DND-41 (cell line): ENCODE data around the gene ACIN1.

Experiments used
- CTCF ChIP-seq: IDR thresholded peaks from 2 replicates; pipeline ENCODE4 v1.5.1; 2012; ENCODE audit warnings: borderline replicate concordance, low read length, moderate library complexity, mild to moderate bottlenecking; ENCODE audit not compliant: poor library complexity, severe bottlenecking; ENCODE audit errors: extremely low read depth
- EZH2 ChIP-seq: IDR thresholded peaks from 3 replicates; pipeline ENCODE4 v1.6.1; 2012; ENCODE audit warnings: borderline replicate concordance, low read depth, mild to moderate bottlenecking, moderate library complexity, low read length, inconsistent platforms; ENCODE audit not compliant: severe bottlenecking

DNA sequence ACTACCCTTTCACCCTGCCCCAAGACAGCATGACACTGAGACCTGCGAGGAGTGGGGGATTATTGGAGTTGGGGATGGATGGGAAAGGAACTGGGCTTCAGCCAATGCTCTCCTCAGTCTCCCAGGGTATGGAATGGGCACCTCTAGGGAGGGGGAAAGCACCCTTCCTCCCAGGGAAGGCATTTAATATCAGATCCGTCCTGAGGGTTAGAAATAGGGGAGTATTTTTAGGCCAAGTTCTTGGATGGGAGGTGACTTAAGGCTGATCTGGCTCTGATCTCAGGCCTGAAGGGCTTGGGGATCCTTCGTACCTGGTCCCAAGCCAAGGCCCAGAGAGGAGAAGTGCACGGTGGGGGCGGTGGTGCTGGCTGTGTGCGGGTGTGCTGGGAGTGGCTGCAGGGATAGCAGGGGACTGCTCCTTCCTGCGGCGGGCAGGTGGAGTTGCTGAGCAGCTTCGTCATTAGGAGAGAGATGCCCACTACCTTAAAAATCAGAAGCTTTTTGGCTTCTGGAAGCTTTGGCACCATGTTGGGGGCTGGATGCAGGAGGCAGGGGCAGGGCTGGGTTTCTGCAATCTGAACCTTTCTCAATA, 31.1 kb upstream of the ACIN1 start:
- TF ChIP-seq EZH2 (no peak), CTCF (no peak)
